ENCODE results near the gene DOCK3.
"Not testable (repeated sequence)": the region's sequence is repeated elsewhere in the genome, so short reads cannot be mapped to it uniquely, and the experiment has no call there.

DOCK3 gene

DNA sequence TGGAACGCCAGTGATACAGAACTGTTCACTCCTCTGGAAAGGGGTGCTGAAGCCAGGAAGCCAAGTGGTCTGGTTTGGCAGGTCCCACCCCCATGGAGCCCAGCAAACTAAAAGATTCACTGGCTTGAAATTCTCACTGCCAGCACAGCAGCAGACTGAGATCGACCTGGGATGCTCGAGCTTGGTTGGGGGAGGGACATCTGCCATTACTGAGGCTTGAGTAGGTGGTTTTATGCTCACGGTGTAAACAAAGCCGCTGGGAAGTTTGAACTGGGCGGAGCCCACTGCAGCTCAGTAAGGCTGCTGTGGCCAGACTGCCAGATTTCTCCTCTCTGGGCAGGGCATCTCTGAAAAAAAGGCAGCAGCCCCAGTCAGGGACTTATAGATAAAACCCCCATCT lies 417.4 kb downstream of the DOCK3 start:
- not testable (repeated sequence) for DNase-seq (ENCODE audit: low spot score)

DNA sequence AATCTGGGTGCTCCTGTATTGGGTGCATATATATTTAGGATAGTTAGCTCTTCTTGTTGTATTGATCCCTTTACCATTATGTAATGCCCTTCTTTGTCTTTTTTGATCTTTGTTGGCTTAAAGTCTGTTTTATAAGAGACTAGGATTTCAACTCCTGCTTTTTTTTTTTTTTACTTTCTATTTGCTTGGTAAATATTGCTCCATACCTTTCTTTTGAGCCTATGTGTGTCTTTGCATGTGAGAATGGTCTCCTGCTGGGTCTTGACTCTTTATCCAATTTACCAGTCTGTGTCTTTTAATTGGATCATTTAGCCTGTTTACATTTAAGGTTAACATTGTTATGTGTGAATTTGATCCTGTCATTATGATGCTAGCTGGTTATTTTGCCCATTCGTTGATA lies 420.1 kb downstream of the DOCK3 start:
- DNase-seq (ENCODE audit: low spot score): not testable (repeated sequence)

DNA sequence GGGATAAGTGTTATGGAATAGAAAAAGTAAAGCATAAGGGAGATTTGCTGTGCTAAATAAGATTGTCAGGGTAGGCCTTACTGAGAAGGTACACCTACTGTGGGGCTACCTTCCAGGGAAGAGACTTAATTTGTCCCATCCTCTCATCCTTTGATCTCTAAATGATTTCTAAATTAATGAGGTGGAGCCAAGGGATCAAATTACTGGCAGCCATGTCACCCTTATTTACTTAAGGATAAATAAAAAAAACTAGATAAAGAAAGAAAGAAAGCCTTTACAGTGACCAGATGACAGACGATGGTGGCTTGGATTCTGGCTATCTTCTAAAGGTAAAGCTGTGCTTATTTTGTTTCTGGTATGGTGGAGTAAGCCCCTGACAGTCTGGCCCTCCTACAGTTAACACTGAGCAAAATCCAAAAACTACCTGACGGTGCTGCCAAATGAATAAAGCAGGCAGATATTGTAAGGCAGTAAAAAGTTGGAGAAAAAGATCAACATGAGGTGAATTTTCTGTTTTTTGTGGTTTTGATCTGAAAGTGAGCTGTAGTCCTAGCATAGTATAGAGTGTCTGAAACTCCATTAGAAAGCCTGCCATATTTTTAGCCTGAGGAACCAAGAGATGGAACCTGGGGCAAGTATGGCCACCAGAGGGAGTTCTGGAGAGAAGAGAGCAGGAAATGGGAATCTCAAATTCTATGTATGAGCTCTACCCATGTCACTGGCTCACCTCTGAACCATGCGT lies 425.2 kb downstream of the DOCK3 start:
- peak; percentile 51 for DNase-seq (ENCODE audit: low spot score)

DNA sequence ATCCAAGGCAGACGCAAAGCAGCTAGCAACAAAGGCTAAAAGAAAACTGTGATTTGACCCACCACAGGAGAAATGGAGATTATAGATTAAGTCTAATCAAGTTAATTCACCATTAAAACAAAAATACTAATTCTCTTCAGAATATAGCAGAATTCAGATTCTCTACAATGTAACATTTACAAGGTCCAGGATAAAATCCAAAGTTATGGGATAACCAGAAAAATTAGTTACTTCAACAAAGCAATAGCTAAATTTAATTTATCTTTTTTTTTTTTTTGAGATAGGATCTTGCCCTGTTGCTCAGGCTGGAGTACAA lies 425.8 kb downstream of the DOCK3 start:
- DNase-seq (ENCODE audit: low spot score): no peak

DNA sequence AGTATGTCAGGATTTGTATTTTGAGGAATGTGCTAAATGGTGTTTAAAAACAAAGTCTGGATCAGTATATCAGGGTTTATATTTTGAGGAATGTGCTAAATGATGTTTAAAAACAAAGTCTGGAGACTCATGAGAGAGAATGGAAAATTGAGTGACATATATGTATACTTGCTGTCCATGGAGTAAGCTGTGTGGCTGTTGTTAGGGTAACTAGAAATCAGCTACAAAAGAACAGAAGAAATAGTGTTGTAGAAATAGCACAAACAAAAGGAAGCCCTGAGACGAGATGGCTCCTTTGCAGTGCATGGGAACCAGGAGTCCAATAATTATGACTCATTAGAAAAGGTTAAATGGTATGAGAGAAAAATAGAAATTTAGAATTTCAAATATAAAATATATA lies 427.7 kb downstream of the DOCK3 start:
- DNase-seq (ENCODE audit: low spot score): no peak

DNA sequence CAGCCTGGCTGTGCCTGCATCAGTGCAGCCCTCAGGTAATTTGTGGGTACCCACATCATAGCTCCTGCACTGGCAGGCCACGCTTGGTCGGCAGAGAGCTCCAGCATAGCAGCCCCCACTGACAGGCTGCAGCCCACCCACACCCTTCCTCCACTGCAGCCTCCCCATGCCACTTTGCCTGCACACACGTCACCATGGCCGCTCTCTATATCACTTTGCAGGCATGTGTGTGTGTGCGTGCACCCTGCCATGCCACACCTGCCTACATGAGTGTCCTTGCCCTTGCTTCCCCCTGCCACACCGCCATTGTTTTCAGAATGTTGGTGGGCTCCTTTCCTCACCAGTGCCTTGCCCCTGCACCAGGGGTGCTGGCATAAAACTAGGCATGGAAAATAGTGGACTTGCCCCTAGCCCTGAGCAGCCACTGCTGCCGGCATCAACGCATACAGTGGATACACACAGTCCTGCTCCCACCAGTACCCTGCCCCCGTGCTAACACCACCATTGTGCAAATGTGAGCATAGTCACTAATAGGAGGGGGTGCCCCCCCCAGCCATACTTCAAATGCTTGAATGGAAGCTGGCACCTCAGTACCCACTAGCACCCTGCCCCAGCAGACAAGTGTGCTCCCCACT lies 431.6 kb downstream of the DOCK3 start:
- DNase-seq (ENCODE audit: low spot score): no peak

DNA sequence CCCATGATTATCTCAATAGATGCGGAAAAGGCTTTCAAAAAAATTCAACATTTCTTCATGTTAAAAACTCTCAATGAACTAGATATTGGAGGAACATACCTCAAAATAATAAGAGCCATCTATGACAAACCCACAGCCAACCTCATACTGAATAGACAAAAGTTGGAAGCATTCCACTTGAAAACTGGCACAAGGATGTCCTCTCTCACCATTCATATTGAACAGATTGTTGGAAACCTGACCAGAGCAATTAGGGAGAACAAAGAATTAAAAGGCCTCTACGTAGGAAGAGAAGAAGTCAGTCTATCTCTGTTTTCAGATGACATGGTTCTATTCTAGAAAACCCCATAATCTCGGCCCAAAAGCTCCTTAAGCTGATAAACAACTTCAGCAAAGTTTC lies 435.9 kb downstream of the DOCK3 start:
- DNase-seq (ENCODE audit: low spot score): no peak

DNA sequence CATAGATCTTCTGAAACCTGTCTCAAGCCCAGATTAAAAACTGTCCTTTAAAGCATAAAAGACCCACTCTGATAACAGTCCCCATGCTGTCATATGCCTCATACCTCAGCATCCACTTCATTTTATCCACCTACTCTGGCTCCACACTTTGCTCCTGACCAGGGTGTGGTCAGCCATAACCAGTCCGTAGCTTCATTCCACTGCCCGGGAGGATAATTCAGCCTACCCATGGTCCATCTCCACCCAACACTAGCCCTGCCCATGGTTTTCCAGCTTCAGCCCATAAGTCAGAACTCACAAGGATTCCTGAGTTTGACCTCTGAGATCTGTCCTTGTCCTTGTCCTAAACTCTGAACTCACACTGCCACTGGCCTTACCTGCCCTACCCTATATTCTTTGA lies 448.2 kb downstream of the DOCK3 start:
- no peak for DNase-seq (ENCODE audit: low spot score)

DNA sequence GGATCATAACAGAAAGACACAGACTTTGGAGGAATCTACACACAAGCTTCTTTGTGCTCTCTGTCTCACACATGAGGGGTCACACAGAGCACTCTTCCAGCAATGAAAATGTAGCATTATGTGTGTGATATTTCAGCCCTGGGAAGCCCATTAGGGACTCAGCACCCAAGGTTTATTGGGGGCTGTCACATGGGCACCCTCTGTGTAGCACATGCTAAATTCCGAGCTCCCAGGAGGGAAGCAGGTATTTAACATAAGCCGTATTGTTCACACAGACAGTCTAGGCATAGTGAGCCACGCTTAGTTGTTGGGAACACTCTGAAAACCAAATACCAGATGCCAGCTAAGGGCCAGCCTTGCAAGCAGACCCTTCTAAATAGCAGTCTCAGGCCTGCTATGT lies 448.8 kb downstream of the DOCK3 start:
- no peak for DNase-seq (ENCODE audit: low spot score)

DNA sequence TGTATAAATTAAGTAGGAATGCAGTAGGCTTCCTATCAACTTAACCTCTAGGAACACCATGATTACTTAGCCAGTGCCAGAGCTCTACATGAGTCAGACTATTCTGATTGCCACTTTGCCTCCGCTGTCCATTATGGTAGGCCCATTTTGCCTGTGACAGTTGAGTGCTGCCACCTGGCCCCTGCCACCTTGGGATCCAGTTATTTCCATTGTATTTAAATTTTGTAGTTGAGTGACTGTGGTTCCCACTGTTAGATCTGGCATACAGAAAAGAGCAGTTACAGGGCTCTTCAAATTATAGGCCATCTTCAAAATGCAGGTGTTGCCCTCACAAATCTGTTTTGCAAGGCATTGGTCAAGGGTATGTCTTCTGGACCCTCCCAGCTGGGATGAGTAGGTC lies 456.9 kb downstream of the DOCK3 start:
- DNase-seq (ENCODE audit: low spot score): not testable (repeated sequence)

DNA sequence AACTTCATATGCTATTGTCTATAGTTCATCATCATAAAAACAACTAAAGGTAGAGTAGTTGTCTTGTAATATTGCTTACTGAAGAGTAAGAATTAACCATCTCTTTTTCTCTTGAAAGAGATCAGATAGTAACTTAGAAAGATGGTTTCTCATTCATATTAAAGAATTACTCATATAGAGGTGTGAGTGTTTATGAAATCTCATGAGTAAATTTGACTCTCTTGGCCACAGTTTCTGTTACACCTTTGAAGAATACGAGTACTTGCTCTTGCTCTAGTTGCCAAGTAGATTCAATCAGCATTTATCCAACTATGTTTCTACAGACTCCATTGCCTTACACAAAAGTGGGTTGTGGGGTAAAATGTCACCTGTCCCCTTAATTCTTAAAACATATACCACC lies 463.0 kb downstream of the DOCK3 start:
- DNase-seq (ENCODE audit: low spot score): no peak

DNA sequence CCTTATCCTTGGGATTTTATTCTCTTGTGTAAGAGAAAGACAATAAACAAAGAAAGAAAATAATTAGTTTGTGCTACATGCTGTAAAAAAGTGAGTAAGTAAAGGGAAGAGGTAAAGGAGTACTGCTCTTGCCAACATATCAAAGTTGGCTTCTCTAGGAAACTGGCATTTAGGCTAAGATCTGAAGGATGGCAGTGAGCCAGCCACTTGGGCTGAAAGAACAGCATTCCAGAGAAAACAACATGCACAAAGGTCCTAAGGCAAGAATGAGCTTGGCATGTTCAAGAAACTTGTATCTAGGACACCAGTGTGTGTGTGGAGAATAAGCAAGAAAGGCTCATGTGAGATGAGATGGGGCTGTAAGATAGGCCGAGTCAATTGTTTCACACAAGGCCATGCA lies 464.9 kb downstream of the DOCK3 start:
- DNase-seq (ENCODE audit: low spot score): no peak

DNA sequence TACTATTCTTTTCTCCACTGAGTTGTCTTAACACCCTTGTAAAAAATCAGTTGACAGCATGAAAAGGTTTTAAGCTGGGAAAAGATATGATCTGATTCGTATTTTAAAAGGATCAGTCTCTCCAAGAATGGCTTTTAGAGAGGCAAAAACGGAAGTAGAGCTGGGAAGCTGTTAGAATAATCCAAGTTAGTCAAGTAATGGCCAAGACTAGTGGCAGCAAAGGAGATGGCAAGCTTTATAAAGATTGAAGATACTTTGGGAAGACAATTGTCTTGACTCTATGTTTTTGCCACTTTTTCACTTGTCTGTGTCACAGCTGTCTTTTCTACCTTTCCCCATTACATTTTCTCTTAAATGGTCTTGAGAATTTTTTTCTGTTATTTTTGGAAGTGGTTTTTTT lies 466.8 kb downstream of the DOCK3 start:
- no peak for DNase-seq (ENCODE audit: low spot score)

DNA sequence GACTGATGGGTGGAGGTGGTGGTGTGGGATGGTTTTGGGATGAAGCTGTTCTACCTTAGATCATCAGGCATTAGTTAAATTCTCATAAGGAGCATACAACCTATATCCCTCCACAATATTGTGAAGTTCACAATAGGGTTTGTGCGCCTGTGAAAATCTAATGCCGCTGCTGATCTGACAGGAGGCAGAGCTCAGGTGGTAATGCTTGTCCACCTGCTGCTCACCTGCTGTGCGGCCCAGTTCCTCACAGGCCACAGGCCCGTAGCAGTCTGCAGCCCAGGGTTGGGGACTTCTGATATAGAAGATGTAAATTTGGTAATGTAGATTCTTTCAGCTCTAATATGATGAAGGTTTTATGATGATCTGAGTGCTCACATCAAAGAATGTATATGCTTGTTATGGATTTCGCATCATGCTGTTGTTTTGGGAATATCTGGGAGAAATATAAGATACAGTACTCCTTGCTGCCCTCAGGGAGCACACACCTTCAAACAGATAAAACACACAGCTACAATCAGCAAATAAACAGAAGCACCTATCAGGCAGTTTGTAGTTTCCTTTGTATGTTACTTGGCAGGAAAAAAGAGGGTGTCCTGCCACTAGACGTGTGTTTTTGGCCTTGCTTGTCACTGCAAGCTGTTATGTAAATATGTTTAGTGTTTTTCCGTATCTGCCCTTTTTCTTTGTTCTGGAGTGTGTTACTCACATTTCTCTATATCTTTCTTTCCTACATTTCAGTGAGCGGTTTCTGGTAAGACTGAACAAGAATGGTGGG lies 471.3 kb downstream of the DOCK3 start:
- no peak for DNase-seq (ENCODE audit: low spot score)

DNA sequence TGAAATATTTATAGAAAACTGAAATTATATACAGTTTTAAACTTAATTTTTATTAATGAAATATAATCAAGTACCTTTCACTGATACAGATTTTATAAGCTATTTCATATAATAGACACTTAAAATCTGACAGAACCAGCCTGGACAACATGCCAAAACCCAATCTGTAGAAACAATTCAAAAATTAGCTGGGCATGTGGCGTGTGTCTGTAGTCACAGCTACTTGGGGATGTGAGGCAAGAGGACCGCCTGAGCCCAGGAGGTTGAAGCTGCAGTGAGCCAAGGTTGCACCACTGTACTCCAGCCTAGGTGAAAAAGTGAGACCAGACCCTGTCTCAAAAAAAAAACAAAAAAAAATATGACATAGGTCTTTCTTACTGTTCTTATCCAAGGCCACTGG lies 472.1 kb downstream of the DOCK3 start:
- DNase-seq (ENCODE audit: low spot score): no peak

DNA sequence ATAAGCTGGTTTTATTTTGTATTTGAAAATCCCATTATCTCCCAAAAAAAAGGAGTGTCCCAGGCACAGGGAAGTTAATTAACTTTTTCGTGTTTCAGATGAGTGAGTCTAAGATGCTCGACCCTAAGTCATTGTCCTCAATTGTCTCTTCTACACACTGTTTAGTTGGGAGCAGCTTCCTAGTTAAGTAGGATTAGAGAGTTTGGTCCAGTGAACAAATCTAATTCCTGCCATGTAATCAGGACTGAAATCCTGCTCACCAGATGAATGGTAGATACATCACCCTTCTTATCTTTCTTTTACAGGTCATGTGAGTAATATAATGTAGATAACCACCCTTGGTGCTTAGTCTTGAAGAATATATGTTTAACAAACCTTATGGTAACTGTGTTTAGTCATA lies 481.4 kb downstream of the DOCK3 start:
- DNase-seq (ENCODE audit: low spot score): peak; percentile 12

DNA sequence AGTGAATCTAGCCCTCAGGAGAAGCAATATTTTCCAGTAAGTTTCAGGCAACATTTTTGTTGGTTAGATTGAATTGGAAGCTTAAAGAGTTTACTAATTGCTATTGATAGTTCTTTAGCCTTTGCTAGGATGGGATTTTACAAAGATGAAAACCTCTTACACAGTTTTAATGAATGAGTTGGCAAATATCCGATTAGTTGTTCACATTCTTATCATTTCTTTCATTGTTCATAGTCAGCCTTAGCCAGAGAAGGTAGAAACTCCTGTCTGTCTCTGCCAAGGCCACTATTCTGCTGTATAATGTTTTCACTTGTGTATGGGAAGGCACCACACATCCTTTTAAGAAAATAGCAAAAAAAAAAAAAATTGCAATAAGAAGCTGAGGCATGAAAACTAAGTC lies 488.3 kb downstream of the DOCK3 start:
- no peak for DNase-seq (ENCODE audit: low spot score)

DNA sequence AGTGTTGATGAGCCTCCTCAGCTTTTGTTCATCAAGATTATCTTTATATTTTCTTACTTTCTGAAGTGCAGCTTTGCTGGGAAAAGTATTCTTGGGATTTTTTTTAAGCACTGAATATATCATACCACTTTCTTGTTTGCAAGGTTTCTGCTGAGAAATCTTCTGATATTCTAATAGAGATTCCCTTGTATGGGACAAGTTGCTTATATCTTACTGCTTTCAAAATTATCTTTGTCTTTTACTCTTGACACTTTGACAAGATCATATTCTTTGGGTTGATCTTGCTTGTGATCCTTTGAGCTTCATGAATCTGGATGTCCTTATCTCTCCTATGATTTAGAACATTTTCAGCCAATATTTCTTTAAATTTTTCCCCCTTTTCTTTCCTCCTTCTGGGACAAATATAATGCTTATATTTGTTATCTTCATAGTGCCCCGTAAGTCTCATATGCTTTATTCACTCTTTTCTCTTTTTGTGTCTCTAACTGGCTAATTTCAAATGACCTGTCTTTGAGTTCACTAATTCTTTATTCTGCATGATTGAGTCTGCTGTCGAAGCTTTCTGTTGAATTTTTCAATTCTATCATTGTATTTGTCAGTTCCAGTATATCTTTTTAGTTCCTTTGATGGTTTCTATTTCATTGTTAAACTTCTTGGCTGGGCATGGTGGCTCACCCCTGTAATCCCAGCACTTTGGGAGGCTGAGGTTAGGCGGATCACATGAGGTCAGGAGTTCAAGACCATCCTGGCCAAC lies 499.0 kb downstream of the DOCK3 start:
- no peak for DNase-seq (ENCODE audit: low spot score)

DNA sequence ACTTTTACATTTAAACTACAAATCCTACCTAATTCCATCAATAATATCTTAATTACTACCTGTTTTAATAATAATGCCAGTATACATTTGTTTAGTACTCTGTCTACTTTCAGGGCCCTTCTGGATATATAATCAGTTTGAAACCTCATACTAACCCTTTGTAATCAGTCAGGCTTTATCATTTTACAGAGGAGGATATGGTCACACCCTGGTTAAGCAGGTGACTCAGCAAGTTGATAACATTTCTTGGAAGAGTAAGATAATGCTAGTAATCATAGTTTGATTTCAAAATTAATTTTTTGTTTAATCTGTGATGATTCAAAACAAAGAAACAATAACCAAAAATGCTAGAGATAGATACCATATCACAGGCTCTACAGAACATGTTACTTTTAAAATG lies 502.2 kb downstream of the DOCK3 start:
- DNase-seq (ENCODE audit: low spot score): no peak

DNA sequence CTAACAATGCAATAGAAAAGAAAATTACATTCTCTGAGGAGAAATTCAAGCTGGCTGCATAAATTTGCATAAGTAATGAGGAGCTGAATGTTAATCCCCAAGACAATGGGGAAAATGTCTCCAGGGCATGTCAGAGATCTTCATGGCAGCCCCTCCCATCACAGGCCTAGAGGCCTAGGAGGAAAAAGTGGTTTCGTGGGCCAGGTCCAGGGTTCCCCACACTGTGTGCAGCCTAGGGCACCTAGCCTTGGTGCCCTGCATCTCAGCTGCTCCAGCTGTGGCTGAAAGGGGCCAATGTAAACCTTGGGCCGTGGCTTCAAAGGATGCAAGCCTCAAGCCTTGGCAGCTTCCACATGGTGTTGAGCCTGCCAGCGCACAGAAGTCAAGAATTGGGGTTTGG lies 511.7 kb downstream of the DOCK3 start:
- DNase-seq (ENCODE audit: low spot score): not testable (repeated sequence)

DNA sequence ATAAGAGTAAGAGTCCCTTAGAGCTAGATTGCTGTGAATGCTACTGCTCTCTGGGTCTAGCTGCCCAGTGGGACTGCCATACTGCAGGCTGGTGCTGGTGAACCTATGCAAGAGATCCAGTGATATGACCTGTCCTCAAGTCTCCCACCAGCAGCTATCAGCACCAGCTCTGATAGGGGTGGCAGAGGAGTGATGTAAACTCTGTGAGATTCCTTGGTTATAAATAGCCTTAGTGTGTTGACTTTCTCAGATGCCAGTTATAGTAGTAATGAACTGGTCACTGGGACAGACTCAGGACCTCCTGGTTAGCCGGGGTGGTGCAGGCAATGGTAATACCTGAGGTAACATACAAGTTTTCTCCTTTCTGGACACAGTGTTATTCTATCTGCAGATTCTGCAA lies 515.5 kb downstream of the DOCK3 start:
- DNase-seq (ENCODE audit: low spot score): no peak

DNA sequence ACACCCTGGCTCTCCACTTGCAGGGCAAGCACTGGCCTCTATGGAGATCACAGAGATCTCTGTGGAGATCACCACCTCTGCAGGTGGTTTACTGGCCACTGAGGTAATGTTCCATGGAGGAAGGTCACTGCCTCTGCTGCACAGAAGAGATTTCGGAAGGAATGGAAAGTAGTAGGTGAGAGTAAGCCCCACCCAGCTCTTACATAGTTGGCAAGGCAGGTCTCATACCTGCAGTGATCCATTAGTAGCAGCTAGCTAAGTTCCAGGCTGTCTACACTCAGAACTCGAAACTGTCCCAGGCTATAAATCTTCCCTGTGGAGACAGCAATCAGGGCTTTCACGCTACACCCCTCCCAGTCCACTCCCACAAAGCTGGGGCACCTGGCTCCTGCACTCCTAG lies 516.1 kb downstream of the DOCK3 start:
- no peak for DNase-seq (ENCODE audit: low spot score)

All from SK-N-DZ (cell line).